NCI-H345 treated with DMSO at 0.1 percent for 48 hours (cell line): ENCODE results near the gene STARD13.
"Not testable (repeated sequence)": the region's sequence is repeated elsewhere in the genome, so short reads cannot be mapped to it uniquely, and the experiment has no call there.

Experiments used
- DNase-seq: peaks from one replicate; lab custom pipeline; 2025; ENCODE audit not compliant: unreplicated experiment; lab: John Stamatoyannopoulos, UW

STARD13 gene

GRCh38 chr13:33257841-33258807 lies 27.4 kb downstream of the STARD13 start:
- DNase-seq: no peak

GRCh38 chr13:33256148-33256840 lies 29.3 kb downstream of the STARD13 start:
- no peak for DNase-seq

GRCh38 chr13:33252135-33252534 lies 33.4 kb downstream of the STARD13 start:
- DNase-seq: no peak

GRCh38 chr13:33251131-33251661 lies 34.4 kb downstream of the STARD13 start:
- no peak for DNase-seq

GRCh38 chr13:33250609-33251008 lies 34.9 kb downstream of the STARD13 start:
- no peak for DNase-seq

- DNase-seq: no peak
Measured at GRCh38 chr13:33249894-33250293, 35.7 kb downstream of the STARD13 start.

- DNase-seq: no peak
Measured at GRCh38 chr13:33249066-33249465, 36.5 kb downstream of the STARD13 start.

- DNase-seq: no peak
Measured at GRCh38 chr13:33245505-33246158, 39.9 kb downstream of the STARD13 start.

GRCh38 chr13:33244907-33245287 lies 40.7 kb downstream of the STARD13 start:
- no peak for DNase-seq

GRCh38 chr13:33244210-33244906 lies 41.2 kb downstream of the STARD13 start:
- DNase-seq: no peak

- DNase-seq: no peak
Measured at GRCh38 chr13:33242984-33243617, 42.5 kb downstream of the STARD13 start.

- not testable (repeated sequence) for DNase-seq
Measured at GRCh38 chr13:33242372-33242771, 43.2 kb downstream of the STARD13 start.

GRCh38 chr13:33236021-33236420 lies 49.5 kb downstream of the STARD13 start:
- DNase-seq: no peak

GRCh38 chr13:33235564-33235963 lies 50.0 kb downstream of the STARD13 start:
- DNase-seq: no peak

- no peak for DNase-seq
Measured at GRCh38 chr13:33235078-33235477, 50.5 kb downstream of the STARD13 start.

GRCh38 chr13:33233547-33233946 lies 52.0 kb downstream of the STARD13 start:
- no peak for DNase-seq

- DNase-seq: no peak
Measured at GRCh38 chr13:33232883-33233282, 52.7 kb downstream of the STARD13 start.

GRCh38 chr13:33231339-33231738 lies 54.2 kb downstream of the STARD13 start:
- DNase-seq: no peak

- no peak for DNase-seq
Measured at GRCh38 chr13:33230178-33230881, 55.2 kb downstream of the STARD13 start.
